ENCODE results near the gene ABCC6. TPM values are rescaled to one million over a fixed set of nuclear protein-coding genes. Genes with fewer than 3 reads are reported as not detected.
A peak's percentile ranks its signal among the peaks of the same experiment; 100 is the strongest.
"Not testable (repeated sequence)": the region's sequence is repeated elsewhere in the genome, so short reads cannot be mapped to it uniquely, and the experiment has no call there.

The ABCC6 gene
- total and polyA plus RNA-seq, 2 of the 4 experiments (the other 2 are of a cell fraction) = 0.36 to 1.3 TPM

DNA sequence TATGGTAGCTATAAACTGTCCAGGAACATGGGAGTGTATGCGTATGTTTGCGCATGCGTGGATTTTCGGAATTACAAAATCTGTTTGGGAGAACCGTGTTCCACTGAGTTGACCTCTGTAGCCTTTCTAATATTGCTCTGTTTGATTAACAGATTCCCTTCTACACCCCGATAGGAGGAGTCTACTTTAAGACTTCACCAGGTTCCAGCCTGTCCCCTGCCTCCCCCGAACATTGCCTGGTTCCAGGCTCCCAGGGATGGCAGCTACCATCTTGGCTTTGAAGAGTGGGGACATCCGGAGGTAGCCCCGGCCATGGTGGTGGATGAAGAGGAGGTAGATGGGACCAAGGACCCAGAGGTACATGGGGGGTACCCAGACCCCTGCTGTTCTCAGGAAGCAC is 1.9 kb downstream of the ABCC6 start:
- H3K36me3 ChIP-seq (ENCODE audit: control insufficient read depth, insufficient read depth, low read length); H3K4ac ChIP-seq (ENCODE audit: low read depth, low read length); H3K14ac ChIP-seq (replicated peaks; ENCODE audit: low read depth, low read length); H3K4me2 ChIP-seq (ENCODE audit: low read depth, low read length); H3K27me3 ChIP-seq (ENCODE audit: control insufficient read depth, insufficient read depth, low read length); H2BK5ac ChIP-seq (ENCODE audit: low read depth, low read length, poor library complexity, severe bottlenecking); ATAC-seq (ENCODE audit: low read depth); BruUV-seq (replicated peaks); H4K91ac ChIP-seq (ENCODE audit: insufficient read depth, low read depth, low read length); H3K79me1 ChIP-seq (ENCODE audit: low read depth in 1 of 2, low read length in 2 of 2); H2AK5ac ChIP-seq (ENCODE audit: low read depth, low read length); H3K9me1 ChIP-seq (ENCODE audit: insufficient read depth, low read length); H2BK120ac ChIP-seq (ENCODE audit: low read depth, low read length); H4K5ac ChIP-seq (ENCODE audit: low read depth, low read length); in situ Hi-C loops (cut with MboI; ENCODE audit: low sequenced_read_pairs); H3K4me3 ChIP-seq (ENCODE audit: insufficient read depth, low read depth, low read length); H3K4me1 ChIP-seq (ENCODE audit: control insufficient read depth, insufficient read depth, low read length); H3K9me3 ChIP-seq (ENCODE audit: control insufficient read depth, insufficient read depth, low read length); H2BK20ac ChIP-seq (ENCODE audit: low read depth, low read length); H2BK15ac ChIP-seq (ENCODE audit: low read depth, low read length); H2AFZ ChIP-seq (replicated peaks; ENCODE audit: low read length, poor library complexity); H3K27ac ChIP-seq (ENCODE audit: insufficient read depth, low read length); intact Hi-C loops (cut with micrococcal nuclease); H3K9ac ChIP-seq (ENCODE audit: low read depth, low read length); H2AK9ac ChIP-seq (replicated peaks; ENCODE audit: low read depth, low read length, poor library complexity); dilution Hi-C loops (cut with HindIII; ENCODE audit: low sequenced_read_pairs, unreplicated experiment); H3K18ac ChIP-seq (ENCODE audit: low read depth, low read length); H4K20me1 ChIP-seq (ENCODE audit: insufficient read depth, low read length); H3K23ac ChIP-seq (ENCODE audit: low read depth, low read length); DNase-seq; H3K56ac ChIP-seq (ENCODE audit: extremely low read depth, insufficient read depth, low read length); H4K8ac ChIP-seq (ENCODE audit: low read depth in 2 of 2, low read length in 2 of 2); POLR2A ChIA-PET (ENCODE audit: unreplicated experiment); CTCF ChIA-PET: not testable (repeated sequence)
- no CpG with 5 or more reads among the region's 9 CpGs for WGBS, 2 experiments (ENCODE audit: extremely low coverage in 2 of 2, insufficient read length in 1 of 2)

DNA sequence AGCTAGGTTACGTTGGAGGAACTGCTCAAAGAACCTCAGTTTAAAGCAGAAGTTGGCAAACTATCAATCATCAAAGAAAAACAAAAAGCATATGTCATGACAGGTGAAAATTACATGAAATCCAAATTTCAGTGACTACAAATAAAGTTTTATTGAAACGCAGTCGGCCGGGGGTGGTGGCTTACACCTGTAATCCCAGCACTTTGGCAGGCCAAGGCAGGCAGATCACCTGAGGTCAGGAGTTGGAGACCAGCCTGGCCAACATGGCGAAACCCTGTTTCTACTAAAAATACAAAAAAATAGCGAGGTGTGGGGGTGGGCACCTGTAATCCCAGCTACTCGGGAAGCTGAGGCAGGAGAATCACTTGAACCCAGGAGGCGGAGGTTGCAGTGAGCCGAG is 2.8 kb downstream of the ABCC6 start:
- H2AK5ac ChIP-seq (ENCODE audit: low read depth, low read length); H2BK5ac ChIP-seq (ENCODE audit: low read depth, low read length, poor library complexity, severe bottlenecking); H3K4me3 ChIP-seq (ENCODE audit: insufficient read depth, low read depth, low read length); H3K36me3 ChIP-seq (ENCODE audit: control insufficient read depth, insufficient read depth, low read length); H3K18ac ChIP-seq (ENCODE audit: low read depth, low read length); H2BK120ac ChIP-seq (ENCODE audit: low read depth, low read length); in situ Hi-C loops (cut with MboI; ENCODE audit: low sequenced_read_pairs); H3K4ac ChIP-seq (ENCODE audit: low read depth, low read length); H3K27me3 ChIP-seq (ENCODE audit: control insufficient read depth, insufficient read depth, low read length); H2BK20ac ChIP-seq (ENCODE audit: low read depth, low read length); ATAC-seq (ENCODE audit: low read depth); H4K20me1 ChIP-seq (ENCODE audit: insufficient read depth, low read length); H3K56ac ChIP-seq (ENCODE audit: extremely low read depth, insufficient read depth, low read length); H3K9ac ChIP-seq (ENCODE audit: low read depth, low read length); H3K23ac ChIP-seq (ENCODE audit: low read depth, low read length); H3K9me1 ChIP-seq (ENCODE audit: insufficient read depth, low read length); H3K27ac ChIP-seq (ENCODE audit: insufficient read depth, low read length); H4K8ac ChIP-seq (ENCODE audit: low read depth in 2 of 2, low read length in 2 of 2); dilution Hi-C loops (cut with HindIII; ENCODE audit: low sequenced_read_pairs, unreplicated experiment); H4K91ac ChIP-seq (ENCODE audit: insufficient read depth, low read depth, low read length); H3K79me1 ChIP-seq (ENCODE audit: low read depth in 1 of 2, low read length in 2 of 2); H2AK9ac ChIP-seq (replicated peaks; ENCODE audit: low read depth, low read length, poor library complexity); H3K14ac ChIP-seq (replicated peaks; ENCODE audit: low read depth, low read length); H4K5ac ChIP-seq (ENCODE audit: low read depth, low read length); intact Hi-C loops (cut with micrococcal nuclease); DNase-seq; POLR2A ChIA-PET (ENCODE audit: unreplicated experiment); H3K4me1 ChIP-seq (ENCODE audit: control insufficient read depth, insufficient read depth, low read length); CTCF ChIA-PET; H2BK15ac ChIP-seq (ENCODE audit: low read depth, low read length); H3K4me2 ChIP-seq (ENCODE audit: low read depth, low read length); H3K9me3 ChIP-seq (ENCODE audit: control insufficient read depth, insufficient read depth, low read length); H2AFZ ChIP-seq (replicated peaks; ENCODE audit: low read length, poor library complexity): not testable (repeated sequence)
- BruUV-seq (replicated peaks) = TSS peak; percentile 49
- WGBS, 2 experiments (ENCODE audit: extremely low coverage in 2 of 2, insufficient read length in 1 of 2) = no CpG with 5 or more reads among the region's 9 CpGs

Data from IMR-90 (cell line).